Measurements from ENCODE around the gene WARS2. TPM values are rescaled to one million over a fixed set of nuclear protein-coding genes. Genes with fewer than 3 reads are reported as not detected.
A peak's percentile ranks its signal among the peaks of the same experiment; 100 is the strongest.

The WARS2 gene
- total and polyA plus RNA-seq, 7 donors = 8.4 to 18.8 (median 10.9) TPM

- Histone ChIP-seq H3K4me3 (no peak overlapping the region), H3K36me3 (peaks cover 0 to 16% (median 0%) of the 10 kb centered on the region in 4 donors), H3K4me1 (no peaks in the 10 kb centered on the region), H3K9me3 (no peaks in the 10 kb centered on the region), H3K27me3 (no peaks in the 10 kb centered on the region), H3K27ac (no peak overlapping the region)
- intact Hi-C loops (cut with DNase I) = no loop called here
- no peak for DNase-seq
- TF ChIP-seq EP300 (IDR thresholded peaks at IDR 0.05) (no peak), POLR2A (IDR thresholded peaks at IDR 0.05) (no peak), POLR2AphosphoS5 (IDR thresholded peaks at IDR 0.05) (no peak)
- TF ChIP-seq, protein P1, sequence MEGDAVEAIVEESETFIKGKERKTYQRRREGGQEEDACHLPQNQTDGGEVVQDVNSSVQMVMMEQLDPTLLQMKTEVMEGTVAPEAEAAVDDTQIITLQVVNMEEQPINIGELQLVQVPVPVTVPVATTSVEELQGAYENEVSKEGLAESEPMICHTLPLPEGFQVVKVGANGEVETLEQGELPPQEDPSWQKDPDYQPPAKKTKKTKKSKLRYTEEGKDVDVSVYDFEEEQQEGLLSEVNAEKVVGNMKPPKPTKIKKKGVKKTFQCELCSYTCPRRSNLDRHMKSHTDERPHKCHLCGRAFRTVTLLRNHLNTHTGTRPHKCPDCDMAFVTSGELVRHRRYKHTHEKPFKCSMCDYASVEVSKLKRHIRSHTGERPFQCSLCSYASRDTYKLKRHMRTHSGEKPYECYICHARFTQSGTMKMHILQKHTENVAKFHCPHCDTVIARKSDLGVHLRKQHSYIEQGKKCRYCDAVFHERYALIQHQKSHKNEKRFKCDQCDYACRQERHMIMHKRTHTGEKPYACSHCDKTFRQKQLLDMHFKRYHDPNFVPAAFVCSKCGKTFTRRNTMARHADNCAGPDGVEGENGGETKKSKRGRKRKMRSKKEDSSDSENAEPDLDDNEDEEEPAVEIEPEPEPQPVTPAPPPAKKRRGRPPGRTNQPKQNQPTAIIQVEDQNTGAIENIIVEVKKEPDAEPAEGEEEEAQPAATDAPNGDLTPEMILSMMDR (IDR thresholded peaks at IDR 0.05) = no peak
- 96% methylated on average over 34 of the region's 34 CpGs for WGBS, 2 donors
Measured at GRCh38 chr1:119048624-119049404, 91.6 kb downstream of the WARS2 start.

DNA sequence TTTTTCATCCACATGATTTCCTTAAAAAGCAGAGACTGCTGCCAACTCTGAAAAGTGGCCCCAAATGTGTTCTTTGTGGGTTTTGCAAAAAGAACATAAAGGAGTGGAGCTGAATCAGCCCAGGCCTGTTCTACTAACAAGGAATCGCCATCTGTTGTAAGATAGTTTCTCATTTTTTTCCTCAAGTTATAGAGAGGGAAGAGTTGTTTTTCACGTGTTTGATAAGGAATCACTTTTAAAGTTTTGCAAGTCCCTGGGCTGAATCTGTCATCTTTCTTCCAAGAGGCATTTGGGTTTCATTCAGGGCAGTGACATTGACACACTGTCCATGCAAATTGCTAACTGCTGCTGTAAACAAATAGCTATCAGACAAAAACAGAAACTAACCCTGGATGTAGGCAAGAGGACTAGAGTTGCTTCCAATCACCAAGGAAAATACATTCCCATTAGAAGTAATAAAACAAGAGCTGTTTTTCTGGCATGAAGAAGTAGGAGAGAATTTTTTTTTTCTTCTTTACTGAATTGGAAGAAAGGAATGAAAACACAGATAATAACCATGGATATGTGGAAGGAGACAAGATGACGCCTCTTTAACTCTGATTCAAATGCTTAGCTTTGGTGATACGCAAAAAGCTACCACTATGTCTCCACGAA, 93.5 kb downstream of the WARS2 start:
- Histone ChIP-seq H3K27me3 (no peaks in the 10 kb centered on the region), H3K4me1 (no peaks in the 10 kb centered on the region), H3K4me3 (no peak overlapping the region), H3K36me3 (peaks cover 0 to 16% (median 0%) of the 10 kb centered on the region in 4 donors), H3K9me3 (no peaks in the 10 kb centered on the region), H3K27ac (peak overlapping the region in 2 of 4 donors; percentile 24 to 44)
- 71 to 87% methylated on average over 5 of the region's 5 CpGs for WGBS, 2 donors
- TF ChIP-seq POLR2AphosphoS5 (IDR thresholded peaks at IDR 0.05) (no peak), EP300 (IDR thresholded peaks at IDR 0.05) (no peak), POLR2A (IDR thresholded peaks at IDR 0.05) (no peak)
- TF ChIP-seq, protein P1 (IDR thresholded peaks at IDR 0.05) = no peak
- intact Hi-C loops (cut with DNase I) = no loop called here
- DNase-seq = no peak

GRCh38 chr1:119046429-119046784, 94.0 kb downstream of the WARS2 start:
- Histone ChIP-seq H3K4me3 (no peak overlapping the region), H3K27ac (peak overlapping the region in 2 of 4 donors; percentile 24 to 44), H3K9me3 (no peaks in the 10 kb centered on the region), H3K4me1 (no peaks in the 10 kb centered on the region), H3K27me3 (no peaks in the 10 kb centered on the region), H3K36me3 (peaks cover 0 to 16% (median 0%) of the 10 kb centered on the region in 4 donors)
- intact Hi-C loops (cut with DNase I) = no loop called here
- WGBS, 2 donors = 82 to 85% methylated on average over 7 of the region's 7 CpGs
- DNase-seq = no peak
- TF ChIP-seq POLR2A (IDR thresholded peaks at IDR 0.05) (no peak), POLR2AphosphoS5 (IDR thresholded peaks at IDR 0.05) (no peak), EP300 (IDR thresholded peaks at IDR 0.05) (no peak)
- TF ChIP-seq, protein P1 (IDR thresholded peaks at IDR 0.05) = no peak

GRCh38 chr1:119045096-119045746, 95.2 kb downstream of the WARS2 start:
- TF ChIP-seq EP300 (IDR thresholded peaks at IDR 0.05) = no peak
- TF ChIP-seq, protein P1 (IDR thresholded peaks at IDR 0.05) = no peak
- TF ChIP-seq POLR2A (IDR thresholded peaks at IDR 0.05) = no peak
- no peak for TF ChIP-seq POLR2AphosphoS5 (IDR thresholded peaks at IDR 0.05)
- H3K27ac ChIP-seq = no peak overlapping the region
- intact Hi-C loops (cut with DNase I) = no loop called here
- no peaks in the 10 kb centered on the region for H3K27me3 ChIP-seq
- 8 to 67% methylated on average over 1 of the region's 1 CpG for WGBS, 2 donors
- H3K36me3 ChIP-seq = peaks cover 0 to 16% (median 0%) of the 10 kb centered on the region in 4 donors
- DNase-seq = no peak
- no peaks in the 10 kb centered on the region for H3K4me1 ChIP-seq
- H3K9me3 ChIP-seq = no peaks in the 10 kb centered on the region
- H3K4me3 ChIP-seq = no peak overlapping the region

Data from sigmoid colon (tissue), 7 donors.